Measurements from ENCODE around the gene CLIP2. TPM values are rescaled to one million over a fixed set of nuclear protein-coding genes. Genes with fewer than 3 reads are reported as not detected.
"Not testable (repeated sequence)": the region's sequence is repeated elsewhere in the genome, so short reads cannot be mapped to it uniquely, and the experiment has no call there.

The CLIP2 gene
- total RNA-seq, result 23.6 and 44.9 TPM in 2 replicates

DNA sequence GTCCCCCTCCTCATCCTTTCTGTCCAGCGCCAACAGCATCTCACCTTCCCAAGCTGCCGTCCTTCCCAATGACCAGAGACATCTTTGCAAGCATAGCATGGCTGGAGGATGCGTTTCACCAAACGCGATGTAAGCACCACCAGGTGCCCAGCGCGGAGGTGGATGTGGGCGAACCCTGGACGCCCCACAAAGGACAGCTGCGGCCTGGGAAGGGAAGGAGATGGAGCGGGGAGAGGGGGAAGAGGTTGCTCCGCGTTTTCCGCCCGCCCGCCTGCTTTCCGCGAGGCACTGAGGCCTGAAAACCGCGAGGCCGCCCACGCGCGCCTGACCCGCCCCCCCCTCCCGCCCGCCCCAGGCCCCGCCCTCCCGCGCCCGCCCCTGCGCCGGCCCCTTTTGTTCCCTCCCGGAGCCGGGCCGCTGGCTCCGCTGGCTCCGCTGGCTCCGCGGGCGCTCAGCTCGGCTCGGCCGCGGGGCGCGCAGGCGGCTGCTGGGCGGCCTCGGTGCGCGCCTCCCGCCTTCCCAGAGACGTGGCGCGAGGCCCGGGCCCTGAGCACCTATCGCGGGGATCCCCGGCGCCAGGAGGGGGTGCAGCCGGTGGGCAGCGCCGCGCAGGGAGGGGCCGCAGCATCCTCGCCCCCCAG lies at the start of gene CLIP2:
CLIP2 (plus strand) TSS at position 390 of the 641 bp plus-strand sequence. CDS start 28,140 bp downstream, outside the sequence.
- DNase-seq (ENCODE audit: low read depth), result no peak

DNA sequence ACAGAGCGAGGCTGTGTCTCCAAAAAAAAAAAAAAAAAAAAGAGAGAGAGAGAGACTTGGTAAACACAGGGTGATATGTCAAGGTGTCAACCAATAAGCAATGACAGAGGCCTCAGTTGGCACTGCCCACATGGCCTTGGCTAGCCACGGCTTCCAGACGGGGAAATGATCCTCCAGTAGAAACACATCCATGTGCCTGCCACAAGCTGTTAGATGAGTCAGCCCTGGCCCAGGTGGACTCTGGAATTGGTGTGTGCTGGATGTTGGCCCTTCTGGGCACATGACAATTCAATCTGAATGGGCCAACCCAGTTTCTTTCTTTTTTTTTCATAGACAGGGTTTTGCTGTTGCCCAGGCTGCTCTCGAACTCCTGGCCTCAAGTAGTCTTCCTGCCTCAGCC lies 48.7 kb upstream of the CLIP2 start:
- DNase-seq (ENCODE audit: low read depth), result no peak

DNA sequence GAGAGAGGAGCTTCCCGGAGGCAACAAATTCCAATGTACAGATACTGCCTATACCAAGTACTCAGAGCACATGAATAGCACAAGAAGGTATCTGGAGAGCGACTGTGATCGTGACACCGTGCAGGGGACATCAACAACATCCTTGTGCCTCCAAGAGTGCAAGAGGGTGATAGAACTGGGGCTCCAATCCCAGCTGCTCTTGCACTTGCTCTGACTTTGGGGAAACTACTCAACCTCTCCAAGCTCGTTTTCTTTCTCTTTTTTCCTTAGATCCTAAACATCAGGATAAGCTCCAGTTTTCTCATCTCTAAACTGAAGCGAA lies 47.1 kb upstream of the CLIP2 start:
- no peak for DNase-seq (ENCODE audit: low read depth)

DNA sequence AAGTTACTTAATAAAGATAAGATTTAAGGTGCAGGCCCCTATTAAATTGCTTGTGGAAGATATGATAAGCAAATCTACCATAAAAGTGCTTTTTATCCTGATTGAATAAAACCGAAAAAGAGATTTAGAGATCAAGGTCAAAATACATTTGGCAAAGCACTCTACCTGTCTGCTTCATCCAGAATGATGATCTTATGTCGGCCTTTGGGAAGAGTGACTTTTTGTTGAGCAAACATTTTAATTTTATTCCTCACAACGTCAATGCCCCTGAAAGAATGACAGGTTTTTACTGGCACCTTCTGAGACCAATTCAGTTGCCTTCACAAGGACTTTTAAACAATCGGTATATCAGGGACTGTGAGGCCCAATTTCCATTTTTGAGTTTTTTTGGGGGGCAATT lies 42.7 kb upstream of the CLIP2 start:
- no peak for DNase-seq (ENCODE audit: low read depth)

DNA sequence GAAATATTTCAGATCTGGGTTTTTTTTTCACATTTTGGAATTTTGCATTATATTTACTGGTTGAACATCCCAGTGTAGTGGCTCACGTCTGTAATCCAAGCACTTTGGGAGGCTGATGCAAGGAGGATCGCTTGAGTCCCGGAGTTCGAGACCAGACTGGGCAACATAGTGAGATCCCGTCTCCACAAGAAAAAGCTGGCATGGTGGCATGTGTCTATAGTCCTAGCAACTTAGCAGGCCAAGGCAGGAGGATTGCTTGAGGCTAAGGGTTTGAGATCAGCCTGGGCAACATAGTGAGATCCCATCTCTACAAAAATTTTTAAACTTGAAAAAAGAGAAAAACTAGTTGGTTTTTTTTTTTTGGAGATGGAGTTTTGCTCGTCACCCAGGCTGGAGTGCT lies 41.1 kb upstream of the CLIP2 start:
- no peak for DNase-seq (ENCODE audit: low read depth)

DNA sequence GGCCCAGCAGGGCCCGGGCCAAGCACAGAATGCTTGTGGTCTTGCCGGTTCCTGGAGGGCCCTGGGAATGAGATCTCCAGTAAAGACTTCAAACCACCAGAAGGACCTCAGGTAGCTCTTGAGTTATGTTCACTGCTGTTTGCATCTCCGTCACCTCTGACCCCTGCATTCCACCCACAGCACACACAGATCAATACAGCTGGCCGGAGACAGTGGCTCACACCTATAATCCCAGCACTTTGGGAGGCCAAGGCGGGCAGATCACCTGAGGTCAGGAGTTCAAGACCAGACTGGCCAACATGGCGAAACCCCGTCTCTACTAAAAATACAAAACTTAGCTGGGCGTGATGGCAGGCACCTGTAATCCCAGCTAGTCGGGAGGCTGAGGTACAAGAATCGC lies 40.1 kb upstream of the CLIP2 start:
- DNase-seq (ENCODE audit: low read depth), result not testable (repeated sequence)

DNA sequence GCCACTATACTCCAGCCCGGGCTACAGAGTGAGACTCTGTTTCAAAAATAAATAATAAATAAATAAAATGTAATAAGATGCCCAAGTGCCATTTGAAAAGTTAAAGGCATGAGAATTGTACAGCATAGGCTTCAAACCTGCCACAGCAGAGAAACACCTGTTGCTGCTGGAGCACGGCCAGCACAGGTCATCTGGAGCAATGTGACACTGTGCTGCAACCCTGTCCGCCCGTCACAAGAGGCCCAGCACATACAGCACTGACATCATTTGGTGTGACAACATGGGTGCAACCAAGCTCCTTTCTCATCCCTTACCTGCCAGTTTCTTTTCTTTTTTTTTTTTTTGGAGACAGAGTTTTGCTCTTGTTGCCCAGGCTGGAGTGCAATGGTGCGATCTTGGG lies 36.3 kb upstream of the CLIP2 start:
- DNase-seq (ENCODE audit: low read depth), result no peak

DNA sequence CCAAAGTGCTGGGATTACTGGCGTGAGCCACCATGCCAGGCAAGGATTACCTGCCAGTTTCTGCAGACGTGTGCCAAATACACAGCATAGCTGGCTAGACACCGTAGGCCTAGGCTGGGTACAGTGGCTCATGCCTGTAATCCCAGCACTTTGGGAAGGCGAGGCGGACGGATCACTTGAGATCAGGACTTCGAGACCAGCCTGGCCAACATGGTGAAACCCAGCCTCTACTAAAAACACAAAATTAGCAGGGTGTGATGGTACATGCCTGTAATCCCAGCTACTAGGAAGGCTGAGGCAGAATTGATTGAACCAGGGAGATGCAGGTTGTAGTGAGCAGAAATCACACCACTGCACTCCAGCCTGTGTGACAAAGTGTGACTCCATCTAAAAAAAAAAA lies 35.9 kb upstream of the CLIP2 start:
- DNase-seq (ENCODE audit: low read depth), result no peak

DNA sequence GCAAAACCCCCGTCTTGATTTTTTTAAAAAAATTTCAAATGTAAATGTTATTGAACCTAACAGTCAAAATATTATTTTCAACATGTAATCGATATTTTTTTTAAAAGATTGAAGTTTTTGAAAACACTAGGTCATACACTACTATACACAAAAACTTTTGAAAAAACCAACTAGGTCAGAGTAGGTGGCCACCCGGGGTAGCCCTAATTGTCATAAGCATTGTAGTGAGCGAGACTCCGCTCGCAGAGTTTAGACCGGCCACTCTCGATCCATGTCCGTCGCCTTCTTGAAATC lies 35.4 kb upstream of the CLIP2 start:
- no peak for DNase-seq (ENCODE audit: low read depth)

DNA sequence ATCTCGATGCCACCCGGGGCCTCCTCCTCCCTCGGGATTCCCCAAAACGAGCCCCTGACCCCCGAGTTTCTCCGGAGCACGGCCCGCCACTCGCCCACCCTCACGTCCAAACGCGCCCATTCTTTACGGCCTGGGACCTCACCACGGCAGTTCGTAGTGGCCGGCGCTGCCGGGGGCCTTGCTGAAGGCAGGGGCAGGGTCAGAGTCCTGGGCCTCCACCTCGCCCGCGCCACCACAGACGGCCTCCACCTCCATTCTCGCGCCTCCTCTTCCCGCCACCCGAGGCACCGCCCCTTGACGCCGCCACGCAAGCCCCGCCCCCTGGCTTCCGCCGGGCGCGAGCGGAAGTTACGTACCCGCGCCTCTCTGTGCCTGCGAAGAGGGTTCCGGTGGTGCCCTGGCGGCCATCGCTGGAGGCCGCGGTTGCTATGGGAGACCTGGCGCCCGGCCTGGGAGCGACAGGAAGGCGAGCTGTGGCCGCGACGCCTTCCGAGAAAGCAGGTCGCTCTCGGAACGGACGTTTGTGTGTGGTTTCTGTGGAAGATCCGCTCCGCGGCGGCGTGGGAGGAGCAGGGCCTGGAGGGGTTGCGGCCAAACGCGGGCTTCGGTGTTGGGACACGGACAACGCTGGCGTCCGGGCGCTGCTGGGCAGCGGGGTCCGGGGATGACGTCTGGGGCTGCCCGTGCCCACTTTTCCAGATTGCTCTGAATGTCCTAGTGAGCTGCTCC lies 34.9 kb upstream of the CLIP2 start, which contains the start of gene RFC2:
RFC2 (minus strand) TSS at position 271 of the 729 bp plus-strand sequence; CDS start at position 255, 16 bp downstream.
- DNase-seq (ENCODE audit: low read depth), result peak; percentile 82

DNA sequence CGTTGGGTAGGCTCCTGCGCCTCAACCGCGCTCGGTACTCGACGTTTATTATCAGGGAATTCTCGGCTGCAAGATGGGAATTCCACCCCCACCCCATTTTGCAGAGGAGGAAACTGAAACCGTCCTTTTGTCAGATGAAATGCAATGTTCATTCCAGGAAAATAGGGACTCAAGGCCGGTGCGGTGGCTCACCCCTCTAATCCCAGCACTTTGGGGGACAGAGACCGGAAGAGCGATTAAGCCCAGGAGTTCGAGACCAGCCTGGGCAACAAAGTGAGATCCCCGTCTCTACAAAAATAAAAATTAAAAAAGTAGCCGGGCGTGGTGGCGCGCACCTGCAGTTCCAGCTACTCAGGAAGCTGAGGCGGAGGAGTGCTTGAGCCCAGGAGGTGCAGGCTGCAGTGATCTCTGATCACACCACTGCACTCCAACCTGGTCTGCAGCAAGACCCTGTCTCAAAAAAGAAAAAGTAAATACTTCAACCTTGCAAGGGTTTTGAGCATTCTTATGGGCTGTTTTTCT lies 34.3 kb upstream of the CLIP2 start:
- DNase-seq (ENCODE audit: low read depth), result no peak

DNA sequence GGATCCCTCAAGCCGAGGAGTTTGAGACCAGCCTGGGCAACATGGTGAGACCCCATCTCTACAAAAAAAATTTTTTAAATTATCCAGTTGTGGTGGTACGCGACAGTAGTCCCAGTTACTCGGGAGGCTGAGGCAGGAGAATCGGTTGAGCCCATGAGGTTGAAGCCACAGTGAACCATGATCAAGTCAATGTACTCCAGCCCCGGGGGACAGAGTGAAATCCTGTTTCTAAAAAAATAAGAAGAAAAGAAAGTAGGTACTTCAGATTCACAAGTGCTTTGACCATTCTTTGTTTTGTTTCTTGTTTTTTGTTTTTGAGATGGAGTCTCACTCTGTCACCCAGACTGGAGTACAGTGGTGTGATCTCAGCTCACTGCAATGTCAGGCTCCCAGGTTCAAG lies 33.7 kb upstream of the CLIP2 start:
- DNase-seq (ENCODE audit: low read depth), result not testable (repeated sequence)

DNA sequence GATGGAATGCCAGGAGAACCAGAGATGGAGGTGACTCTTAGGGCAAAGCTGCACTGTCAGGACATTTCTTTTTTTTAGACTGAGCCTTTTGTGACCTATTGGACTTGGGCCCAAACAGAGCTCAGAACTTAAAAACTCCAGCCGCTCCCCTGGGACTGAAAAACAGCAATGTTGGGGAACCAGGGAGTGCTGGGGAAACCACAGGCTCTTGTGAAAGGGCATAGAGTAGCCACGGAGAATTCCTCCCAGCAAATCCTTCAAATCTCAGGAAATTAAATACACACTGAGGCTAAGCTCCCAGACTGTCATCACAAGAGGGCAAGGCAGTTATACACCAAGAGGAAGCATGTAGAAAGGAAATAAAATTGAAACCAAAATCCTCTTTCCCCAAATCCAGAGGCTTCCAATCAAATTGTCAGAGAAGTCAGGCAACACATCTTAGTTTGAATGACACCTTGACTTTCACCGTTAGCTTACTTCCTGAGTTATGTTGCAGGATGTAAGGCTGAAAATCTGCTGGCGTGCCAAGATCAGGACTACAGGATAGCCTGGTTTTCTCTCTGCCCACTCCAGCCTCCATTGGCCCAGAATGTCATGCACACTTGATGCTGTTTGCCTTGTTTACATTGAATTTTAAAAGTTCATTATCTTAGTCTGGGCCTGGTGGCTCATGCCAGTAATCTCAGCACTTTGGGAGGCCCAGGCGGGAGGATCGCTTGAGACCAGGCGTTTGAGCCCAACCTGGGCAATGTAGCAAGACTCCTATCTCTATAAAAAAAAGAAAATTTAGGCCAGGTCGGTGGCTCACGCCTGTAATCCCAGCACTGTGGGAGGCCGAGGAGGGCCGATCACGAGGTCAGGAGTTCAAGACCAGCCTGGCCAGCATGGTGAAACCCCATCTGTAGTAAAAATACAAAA lies 32.5 kb upstream of the CLIP2 start:
- peak; percentile 47 for DNase-seq (ENCODE audit: low read depth)

DNA sequence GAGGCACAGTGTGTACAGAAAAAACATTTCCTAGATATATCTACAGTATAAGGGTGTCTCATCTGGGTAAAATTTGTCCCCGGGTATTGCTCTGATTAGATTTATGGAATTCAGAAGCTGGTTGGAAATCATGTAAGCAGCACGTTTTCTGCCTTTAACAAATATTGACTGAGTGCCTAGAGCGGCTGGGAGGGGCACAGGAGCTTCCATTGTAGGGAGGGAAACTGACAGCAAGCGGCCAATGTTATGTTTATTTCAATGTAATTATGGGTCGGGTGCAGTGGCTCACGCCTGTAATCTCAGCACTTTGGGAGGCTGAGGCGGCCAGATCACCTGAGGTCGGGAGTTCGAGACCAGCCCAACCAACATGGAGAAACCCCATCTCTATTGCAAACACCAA lies 30.6 kb upstream of the CLIP2 start:
- DNase-seq (ENCODE audit: low read depth), result no peak

DNA sequence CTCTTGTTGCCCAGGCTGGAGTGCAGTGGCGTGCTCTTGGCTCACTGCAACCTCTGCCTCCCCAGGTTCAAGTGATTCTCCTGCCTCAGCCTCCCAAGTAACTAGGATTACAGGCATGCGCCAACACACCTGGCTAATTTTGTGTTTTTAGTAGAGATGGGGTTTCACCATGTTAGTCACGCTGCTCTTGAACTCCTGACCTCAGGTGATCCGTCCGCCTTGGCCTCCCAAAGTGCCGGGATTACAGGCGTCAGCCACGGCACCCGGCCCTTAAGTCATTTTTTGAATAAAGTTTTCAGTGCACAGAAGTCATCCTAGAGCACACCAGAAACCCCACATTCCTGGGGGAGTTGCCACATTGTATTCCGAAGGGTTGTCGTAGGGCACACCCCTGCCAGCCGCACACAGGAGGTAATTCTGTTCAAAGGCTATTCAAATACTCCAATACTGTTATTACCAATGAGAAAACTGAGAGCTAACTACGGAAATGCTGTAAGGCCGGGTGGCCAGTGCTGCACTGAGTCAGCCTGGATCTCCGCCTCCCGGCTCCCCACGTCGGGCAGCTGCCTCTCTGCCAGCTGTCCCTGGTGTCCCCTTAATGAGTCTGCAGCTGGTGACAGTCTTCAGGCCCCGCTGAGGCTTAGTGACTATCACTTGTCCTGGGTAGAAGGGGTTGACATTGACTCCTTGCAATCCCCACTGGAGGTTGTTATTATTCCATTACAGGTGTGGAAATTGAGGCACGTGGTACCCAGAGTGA lies 26.4 kb upstream of the CLIP2 start:
- no peak for DNase-seq (ENCODE audit: low read depth)

DNA sequence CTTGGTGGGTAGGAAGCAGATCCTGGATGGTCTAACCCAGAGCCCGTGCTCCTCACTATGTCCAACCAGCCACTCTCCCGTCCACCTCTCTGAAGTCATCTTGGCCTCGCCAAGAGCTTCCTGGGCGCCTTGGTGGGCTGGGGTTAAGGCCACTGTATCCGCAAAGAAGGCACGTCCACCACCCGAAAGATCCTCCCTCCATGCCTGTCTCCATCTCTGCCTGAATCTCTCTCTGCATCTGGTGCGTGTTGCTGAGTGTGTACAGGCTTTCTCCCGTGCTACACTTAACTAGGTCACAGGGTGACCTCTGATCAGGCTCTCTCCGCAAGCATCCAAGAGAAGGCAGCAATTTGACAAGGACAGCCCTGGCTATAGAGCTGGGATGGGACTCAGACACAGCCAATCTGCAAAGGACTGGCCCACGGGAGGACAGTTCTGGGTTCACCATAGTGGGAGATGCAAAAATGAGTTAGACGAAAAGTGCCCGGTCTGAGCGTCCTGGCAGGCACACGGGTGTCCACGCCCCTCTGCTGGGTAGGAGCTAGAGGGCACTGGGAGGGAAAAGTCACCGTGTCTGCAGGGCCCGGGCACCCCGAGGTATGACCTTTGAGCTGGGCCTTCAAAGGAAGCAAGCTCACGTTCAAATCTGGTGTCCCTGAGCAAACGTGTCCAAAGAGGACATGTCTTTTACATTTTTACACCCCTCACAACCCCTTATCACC lies 25.6 kb upstream of the CLIP2 start:
- DNase-seq (ENCODE audit: low read depth), result no peak

DNA sequence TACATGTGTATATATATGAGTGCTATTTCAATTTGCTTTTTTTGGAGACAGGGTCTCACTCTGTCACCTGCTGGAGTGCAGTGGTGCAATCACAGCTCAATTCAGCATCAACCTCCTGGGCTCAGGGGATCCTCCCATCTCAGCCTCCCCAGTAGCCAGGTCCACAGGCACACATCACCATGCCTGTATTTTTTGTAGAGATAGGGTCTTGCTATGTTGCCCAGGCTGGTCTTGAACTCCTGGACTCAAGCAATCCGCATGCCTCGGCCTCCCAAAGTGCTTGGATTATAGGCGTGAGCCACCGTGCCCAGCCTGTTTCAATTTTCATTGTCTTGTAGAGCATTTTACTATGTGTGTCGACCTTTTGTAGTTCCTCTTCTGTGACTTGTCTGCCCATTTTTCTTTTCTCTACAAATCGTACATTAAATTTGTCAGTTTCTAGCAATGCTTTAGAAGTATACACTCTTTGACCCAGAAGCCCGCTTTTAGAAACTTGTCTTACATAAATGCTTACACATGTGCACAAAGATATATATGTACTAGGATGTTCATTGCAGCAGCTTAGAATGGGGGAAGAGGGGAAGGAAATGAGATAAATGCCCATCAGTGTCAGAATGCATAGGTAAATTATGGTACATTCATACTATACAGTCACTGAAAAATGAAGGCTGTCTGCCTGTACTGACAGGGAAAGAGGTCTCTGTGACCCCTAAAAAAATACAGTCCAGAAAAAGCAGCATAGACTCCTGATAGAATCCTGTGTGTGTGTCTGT lies 22.8 kb upstream of the CLIP2 start:
- DNase-seq (ENCODE audit: low read depth), result no peak

DNA sequence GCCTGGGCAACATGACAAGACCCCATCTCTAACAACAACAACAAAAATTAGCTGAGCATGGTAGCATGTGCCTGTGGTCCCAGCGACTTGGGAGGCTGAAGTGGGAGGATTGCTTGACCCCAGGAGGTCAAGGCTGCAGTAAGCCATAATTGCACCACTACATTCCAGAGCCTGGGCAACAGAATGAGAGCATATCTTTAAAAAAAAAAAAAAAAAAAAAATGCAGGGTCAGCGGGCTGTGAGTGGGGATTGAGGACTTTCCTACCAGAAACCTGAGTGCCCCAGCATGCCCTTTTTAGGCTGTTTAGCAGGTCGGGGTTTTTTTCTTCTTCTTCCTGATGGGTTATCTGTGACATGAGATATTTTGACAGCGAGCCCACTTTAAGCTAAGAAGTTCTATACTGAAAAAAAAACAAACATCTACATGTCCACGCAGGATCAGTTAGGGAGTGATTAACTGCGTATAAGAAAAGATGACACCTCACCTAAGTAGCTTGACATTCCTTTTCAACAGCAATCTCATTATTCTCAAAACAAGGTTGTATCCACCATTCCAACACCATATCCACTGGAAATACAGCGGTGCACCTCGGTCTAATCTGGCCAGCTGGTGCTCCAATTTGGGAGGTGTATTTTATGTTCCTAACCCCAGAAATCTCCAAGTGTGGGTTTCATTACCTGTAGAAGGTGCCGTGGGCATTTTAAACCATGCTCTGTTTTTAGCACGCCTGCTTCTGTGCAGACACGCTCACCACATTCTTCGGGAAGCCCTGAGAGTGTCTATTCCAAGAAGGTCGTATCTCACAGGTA lies 21.2 kb upstream of the CLIP2 start:
- no peak for DNase-seq (ENCODE audit: low read depth)

DNA sequence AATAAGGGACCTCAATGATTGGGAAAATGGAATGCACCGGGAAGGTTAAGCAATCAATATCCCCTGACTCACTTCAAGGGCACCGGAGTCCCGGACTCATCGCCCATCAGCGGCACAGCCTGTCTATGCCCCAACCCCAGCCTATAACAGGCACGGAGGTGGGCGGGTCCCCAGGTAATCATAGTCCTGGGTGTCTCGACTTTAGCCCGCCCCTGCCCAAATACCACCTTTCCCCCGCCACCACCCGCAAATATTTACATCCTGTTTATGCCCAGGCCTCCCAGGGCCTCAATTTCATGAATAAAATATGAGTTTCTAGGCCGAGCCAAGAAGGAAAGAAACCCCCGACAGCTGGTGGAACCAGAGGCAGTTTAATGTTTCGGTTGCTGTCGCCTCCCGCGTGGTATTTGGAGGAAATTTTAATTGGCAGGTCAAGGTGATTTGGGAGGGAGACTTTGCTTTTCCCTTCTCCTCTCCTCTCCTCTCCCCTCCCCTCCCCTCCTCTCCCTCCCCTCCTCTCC lies 19.4 kb upstream of the CLIP2 start:
- DNase-seq (ENCODE audit: low read depth), result peak; percentile 85
